A549 (cell line): ENCODE results near the gene APOC3. TPM values are rescaled to one million over a fixed set of nuclear protein-coding genes. Genes with fewer than 3 reads are reported as not detected.

ENCODE experiments used
- ATAC-seq, 2 experiments: fragments of 200-7000 bp in 1 of 2; fragments of >200 bp in 1 of 2; cut with Nextera tagmentation in 1 of 2; cut with Tn5 transposase in 1 of 2; 3 replicates each; pipeline versions ENCODE4 v1.8.0 to v1.9.1; 2018 to 2020; ENCODE audit warnings: mild to moderate bottlenecking in 1 of 2, moderate library complexity in 1 of 2
- CTCF ChIA-PET: fragments of 300-600 bp; sonication (Branson Sonifier 250); formaldehyde crosslinking; extraction: SDS; loops from one replicate; lab custom pipeline; 2021; ENCODE audit warnings: antibody characterized with exemption, inconsistent platforms; lab: Yijun Ruan, JAX
- POLR2A ChIA-PET: fragments of 350-600 bp; formaldehyde crosslinking; extraction: SDS; loops from one replicate; lab custom pipeline; 2021; ENCODE audit warnings: antibody characterized with exemption, inconsistent platforms; lab: Yijun Ruan, JAX
- DNase-seq, 2 experiments: peaks; one replicate each; pipeline versions ENCODE4 v3.0.0 to v3.0.0-alpha.2; 2011 to 2016; ENCODE audit warnings: low read depth in 1 of 2, low spot score in 1 of 2
- FAIRE-seq: peaks from 2 replicates; lab custom pipeline; 2011; peaks lifted over from hg19 to GRCh38; lab: Jason Lieb, UNC
- H3K27ac ChIP-seq, 2 experiments: fragments of >200 bp; sonication (Bioruptor Twin); formaldehyde crosslinking; 3 replicates each; pipeline ENCODE4 v1.5.1; 2016 to 2017
- H3K4me1 ChIP-seq: fragments of >200 bp; sonication (Bioruptor Twin); formaldehyde crosslinking; 3 replicates; pipeline ENCODE4 v1.6.1; 2016
- H3K4me2 ChIP-seq: fragments of >200 bp; sonication (Bioruptor Twin); formaldehyde crosslinking; 3 replicates; pipeline ENCODE4 v1.6.1; 2016
- H3K4me3 ChIP-seq: fragments of >200 bp; sonication (Bioruptor Twin); formaldehyde crosslinking; 3 replicates; pipeline ENCODE4 v1.5.1; 2016
- H3K9me3 ChIP-seq: fragments of >200 bp; sonication (Bioruptor Twin); formaldehyde crosslinking; 3 replicates; pipeline ENCODE4 v1.6.1; 2016
- ATOH8 ChIP-seq: fragments of 250-450 bp; sonication (Bioruptor Pico); IDR thresholded peaks from 2 replicates; pipeline ENCODE4 v1.5.0; 2020; ENCODE audit warnings: low read depth, mild to moderate bottlenecking, moderate library complexity
- BHLHE40 ChIP-seq: IDR thresholded peaks from 2 replicates; pipeline ENCODE4 v1.6.1; 2012; ENCODE audit warnings: low read depth, low read length, inconsistent platforms
- CBX2 ChIP-seq: fragments of 200-600 bp; sonication (generic); IDR thresholded peaks from 2 replicates; pipeline ENCODE4 v1.6.1; 2016; ENCODE audit warnings: low read depth, mild to moderate bottlenecking, borderline replicate concordance
- CBX8 ChIP-seq: fragments of 200-600 bp; sonication (generic); IDR thresholded peaks from 2 replicates; pipeline ENCODE4 v1.6.1; 2016
- EHF ChIP-seq: fragments of 250-450 bp; sonication (Bioruptor Pico); IDR thresholded peaks from 2 replicates; pipeline ENCODE4 v1.5.0; 2020; ENCODE audit warnings: mild to moderate bottlenecking
- EHMT2 ChIP-seq: fragments of 200-600 bp; sonication (generic); IDR thresholded peaks from 2 replicates; pipeline ENCODE4 v1.6.1; 2016; ENCODE audit warnings: antibody characterized with exemption, low read depth, mild to moderate bottlenecking, moderate library complexity
- ELK1 ChIP-seq: fragments of 150-350 bp; IDR thresholded peaks from 2 replicates; pipeline ENCODE4 v1.6.1; 2014; ENCODE audit warnings: low read depth, mild to moderate bottlenecking, low read length
- ESRRA ChIP-seq: fragments of 150-350 bp; IDR thresholded peaks from 2 replicates; pipeline ENCODE4 v1.6.1; 2014; ENCODE audit warnings: mild to moderate bottlenecking, low read length, borderline replicate concordance
- FOSB ChIP-seq: fragments of 250-450 bp; sonication (Bioruptor Pico); IDR thresholded peaks from 2 replicates; pipeline ENCODE4 v1.5.0; 2020; ENCODE audit warnings: mild to moderate bottlenecking, moderate library complexity
- FOSL2 ChIP-seq, 2 experiments: fragments of 450-650 bp in 1 of 2; fragments of >200 bp in 1 of 2; sonication (Bioruptor Twin) in 1 of 2; formaldehyde crosslinking; IDR thresholded peaks; 2 replicates each; pipeline versions ENCODE4 v1.5.0 to v1.6.1; 2016 to 2020; ENCODE audit warnings: mild to moderate bottlenecking in 1 of 2, moderate library complexity in 1 of 2
- GATA3 ChIP-seq: IDR thresholded peaks from 2 replicates; pipeline ENCODE4 v1.6.1; 2012; ENCODE audit warnings: borderline replicate concordance
- HOXA7 ChIP-seq: fragments of 250-450 bp; sonication (Bioruptor Pico); IDR thresholded peaks from 2 replicates; pipeline ENCODE4 v1.5.0; 2020; ENCODE audit warnings: mild to moderate bottlenecking, moderate library complexity
- HOXB13 ChIP-seq: fragments of 250-450 bp; sonication (Bioruptor Pico); IDR thresholded peaks from 2 replicates; pipeline ENCODE4 v1.5.0; 2020; ENCODE audit warnings: low read depth, mild to moderate bottlenecking, moderate library complexity
- KDM1A ChIP-seq: fragments of 200-600 bp; sonication (generic); IDR thresholded peaks from 2 replicates; pipeline ENCODE4 v1.6.1; 2016; ENCODE audit warnings: low read depth, mild to moderate bottlenecking
- MAFK ChIP-seq: fragments of 450-650 bp; IDR thresholded peaks from 2 replicates; pipeline ENCODE4 v1.6.1; 2014; ENCODE audit not compliant: partially characterized antibody
- MAZ ChIP-seq: fragments of 150-350 bp; IDR thresholded peaks from 2 replicates; pipeline ENCODE4 v1.6.1; 2014; ENCODE audit warnings: antibody characterized with exemption, low read depth, low read length, borderline replicate concordance
- NR3C1 ChIP-seq: fragments of >200 bp; sonication (Bioruptor Twin); formaldehyde crosslinking; IDR thresholded peaks from 3 replicates; pipeline ENCODE4 v1.6.1; 2017
- RFX5 ChIP-seq: fragments of 450-650 bp; IDR thresholded peaks from 2 replicates; pipeline ENCODE4 v1.7.1; 2014; ENCODE audit warnings: antibody characterized with exemption, mild to moderate bottlenecking, moderate library complexity
- RNF2 ChIP-seq: fragments of 200-600 bp; sonication (generic); IDR thresholded peaks from 2 replicates; pipeline ENCODE4 v1.6.1; 2016; ENCODE audit warnings: low read depth, mild to moderate bottlenecking, antibody characterized with exemption, moderate library complexity, borderline replicate concordance
- SREBF2 ChIP-seq: fragments of 450-650 bp; IDR thresholded peaks from 2 replicates; pipeline ENCODE4 v1.6.1; 2014; ENCODE audit warnings: mild to moderate bottlenecking, moderate library complexity
- TFCP2L1 ChIP-seq: fragments of 250-450 bp; sonication (Bioruptor Pico); IDR thresholded peaks from 2 replicates; pipeline ENCODE4 v1.5.0; 2021; ENCODE audit warnings: mild to moderate bottlenecking
- TP53 ChIP-seq: fragments of 250-450 bp; sonication (Bioruptor Pico); IDR thresholded peaks from 2 replicates; pipeline ENCODE4 v1.5.0; 2021; ENCODE audit warnings: mild to moderate bottlenecking, moderate library complexity
- ZC3H11A ChIP-seq: fragments of 450-650 bp; IDR thresholded peaks from 2 replicates; pipeline ENCODE4 v1.6.1; 2014; ENCODE audit warnings: antibody characterized with exemption, mild to moderate bottlenecking
- ZFP36 ChIP-seq: fragments of 450-650 bp; IDR thresholded peaks from 2 replicates; pipeline ENCODE4 v1.6.1; 2014; ENCODE audit warnings: borderline replicate concordance; ENCODE audit not compliant: partially characterized antibody
- ZNF302 ChIP-seq: fragments of 250-450 bp; sonication (Bioruptor Pico); IDR thresholded peaks from 2 replicates; pipeline ENCODE4 v1.9.0; 2021; ENCODE audit warnings: inconsistent platforms, mild to moderate bottlenecking, moderate library complexity
- WGBS: methylation state at CpG from one replicate; pipeline ENCODE4 v1.1.6; 2017; ENCODE audit errors: missing lambda C conversion rate; 5-methylcytosine and 5-hydroxymethylcytosine counted together
- polyA plus RNA-seq, 4 experiments: library from polyadenylated mRNA; depleted of rRNA in 3 of 4; stranded (reverse); fragments of >200 nt; fragmentation: RNase III in 1 of 4; extraction: RNeasy Plus Mini Kit Qiagen cat#74134 plus additional on column Dnase treatment in 1 of 4; gene quantifications; 2 replicates in 3 of 4; 3 replicates in 1 of 4; pipeline ENCODE4 v1.2.3, GENCODE V29; 2011 to 2017
- TF ChIP-seq, protein P1 (sequence below): fragments of >200 bp; sonication (Bioruptor Twin); formaldehyde crosslinking; IDR thresholded peaks from 2 replicates; pipeline ENCODE4 v1.6.1; 2016
- TF ChIP-seq, protein P2 (sequence below): IDR thresholded peaks from 2 replicates; pipeline ENCODE4 v1.6.1; 2012; ENCODE audit warnings: low read depth, borderline replicate concordance

APOC3 gene
- polyA plus RNA-seq, 2 of the 4 experiments (the other 2 are of a cell fraction): not detected

- FAIRE-seq: no peak
- DNase-seq: no peak
- Histone ChIP-seq H3K4me3 (no peak overlapping the region), H3K9me3 (no peaks in the 10 kb centered on the region), H3K27ac (no peak overlapping the region), H3K4me2 (no peak overlapping the region), H3K4me1 (0 out of 3 replicates have a peak, but pooled peaks cover 5% of the 10 kb centered on the region)
- CTCF ChIA-PET: interaction anchor here (0.9 kb wide), 2 partner anchors 12 to 61 kb away, joined by 3 read pairs; partner anchors contain the start of gene APOA5
- POLR2A ChIA-PET: no interaction called here
- 76% methylated on average over 5 of the region's 5 CpGs for WGBS
- TF ChIP-seq MAFK (peak; percentile 43), SREBF2 (no peak), RFX5 (no peak), EHF (CRISPR knock-in tag) (no peak), CBX8 (no peak), ATOH8 (CRISPR knock-in tag) (no peak)
- TF ChIP-seq, protein P1, sequence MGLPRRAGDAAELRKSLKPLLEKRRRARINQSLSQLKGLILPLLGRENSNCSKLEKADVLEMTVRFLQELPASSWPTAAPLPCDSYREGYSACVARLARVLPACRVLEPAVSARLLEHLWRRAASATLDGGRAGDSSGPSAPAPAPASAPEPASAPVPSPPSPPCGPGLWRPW: no peak
- TF ChIP-seq, protein P2, sequence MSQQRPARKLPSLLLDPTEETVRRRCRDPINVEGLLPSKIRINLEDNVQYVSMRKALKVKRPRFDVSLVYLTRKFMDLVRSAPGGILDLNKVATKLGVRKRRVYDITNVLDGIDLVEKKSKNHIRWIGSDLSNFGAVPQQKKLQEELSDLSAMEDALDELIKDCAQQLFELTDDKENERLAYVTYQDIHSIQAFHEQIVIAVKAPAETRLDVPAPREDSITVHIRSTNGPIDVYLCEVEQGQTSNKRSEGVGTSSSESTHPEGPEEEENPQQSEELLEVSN: no peak
- no peak for ATAC-seq
These were observed 22.7 kb downstream of the APOC3 start for GRCh38 chr11:116852261-116853031.

DNA sequence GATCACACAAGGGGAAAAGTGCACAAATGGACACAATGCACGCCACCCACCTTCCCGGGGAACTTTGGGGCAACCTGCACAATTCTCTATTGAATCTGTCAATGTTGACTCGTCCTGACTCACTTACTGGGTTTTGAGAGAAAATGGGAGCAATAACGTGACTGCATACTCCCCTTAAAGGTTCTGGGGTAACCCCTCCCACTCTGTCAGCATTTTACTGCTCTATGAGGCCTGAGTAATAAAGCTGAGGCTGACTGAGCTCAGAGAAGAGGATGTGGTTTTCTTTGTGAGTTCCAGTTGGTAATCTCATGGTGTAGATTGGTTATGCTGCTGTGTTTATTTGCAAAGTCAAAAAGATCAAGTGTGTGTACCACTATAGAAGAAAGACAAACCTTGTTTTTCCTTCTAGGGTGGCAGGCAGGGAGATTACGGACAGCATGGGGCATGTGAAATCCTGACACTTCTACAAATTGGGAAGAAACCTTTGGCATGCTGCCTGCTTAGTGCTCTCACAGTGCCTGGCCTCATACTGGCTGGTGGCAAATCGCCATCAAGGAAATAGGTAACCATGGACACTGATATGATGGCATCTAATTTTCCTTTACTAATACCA is 23.9 kb downstream of the APOC3 start:
- FAIRE-seq: no peak
- no peak overlapping the region for H3K27ac ChIP-seq
- ChIA-PET CTCF (interaction anchor here (0.7 to 1.5 kb wide), 4 partner anchors 14 to 26 kb away, joined by 3 to 5 read pairs (median 4); no protein-coding TSS in a partner anchor), POLR2A (no interaction called here)
- no peak overlapping the region for H3K4me2 ChIP-seq
- no peak; a peak in 1 of 6 replicates for ATAC-seq
- 72% methylated on average over 5 of the region's 6 CpGs for WGBS
- H3K9me3 ChIP-seq: no peaks in the 10 kb centered on the region
- no peak overlapping the region for H3K4me3 ChIP-seq
- H3K4me1 ChIP-seq: 0 out of 3 replicates have a peak, but pooled peaks cover 5% of the 10 kb centered on the region
- no peak for TF ChIP-seq MAZ
- TF ChIP-seq HOXA7: no peak
- no peak for TF ChIP-seq ZFP36
- TF ChIP-seq MAFK: no peak
- no peak for TF ChIP-seq ZC3H11A
- no peak for TF ChIP-seq FOSL2 (IDR thresholded peaks at IDR 0.05)
- TF ChIP-seq FOSL2 (CRISPR knock-in tag; IDR thresholded peaks at IDR 0.05): no peak
- no peak for TF ChIP-seq HOXB13 (CRISPR knock-in tag)
- no peak for TF ChIP-seq ELK1
- no peak for TF ChIP-seq TP53 (CRISPR knock-in tag)
- no peak for TF ChIP-seq NR3C1
- no peak for TF ChIP-seq KDM1A
- TF ChIP-seq ESRRA: no peak
- no peak for TF ChIP-seq RNF2
- TF ChIP-seq CBX2: no peak
- TF ChIP-seq BHLHE40: no peak
- TF ChIP-seq TFCP2L1 (CRISPR knock-in tag): no peak
- no peak for TF ChIP-seq GATA3
- no peak for TF ChIP-seq FOSB (CRISPR knock-in tag)
- no peak for TF ChIP-seq EHMT2
- TF ChIP-seq ZNF302 (CRISPR knock-in tag): no peak
- TF ChIP-seq, all 56 proteins: peak for 0
- no peak for DNase-seq
